Transverse colon (tissue), 3 donors: ENCODE results near the gene NENF.

Source experiments
- CTCF ChIP-seq, 5 experiments: fragments of 200-600 bp in 3 of 5; fragments of 450-650 bp in 2 of 5; sonication (generic) in 3 of 5; IDR thresholded peaks; 1 replicate in 2 of 5; 2 replicates in 3 of 5; pipeline ENCODE4 v1.5.1; 2016 to 2017; ENCODE audit warnings: antibody characterized with exemption in 5 of 5, inconsistent platforms in 3 of 5, mild to moderate bottlenecking in 2 of 5, moderate library complexity in 1 of 5
- POLR2A ChIP-seq: fragments of 450-650 bp; IDR thresholded peaks from one replicate; pipeline ENCODE4 v1.6.1; 2016; ENCODE audit warnings: antibody characterized with exemption, mild to moderate bottlenecking, moderate library complexity

DNA sequence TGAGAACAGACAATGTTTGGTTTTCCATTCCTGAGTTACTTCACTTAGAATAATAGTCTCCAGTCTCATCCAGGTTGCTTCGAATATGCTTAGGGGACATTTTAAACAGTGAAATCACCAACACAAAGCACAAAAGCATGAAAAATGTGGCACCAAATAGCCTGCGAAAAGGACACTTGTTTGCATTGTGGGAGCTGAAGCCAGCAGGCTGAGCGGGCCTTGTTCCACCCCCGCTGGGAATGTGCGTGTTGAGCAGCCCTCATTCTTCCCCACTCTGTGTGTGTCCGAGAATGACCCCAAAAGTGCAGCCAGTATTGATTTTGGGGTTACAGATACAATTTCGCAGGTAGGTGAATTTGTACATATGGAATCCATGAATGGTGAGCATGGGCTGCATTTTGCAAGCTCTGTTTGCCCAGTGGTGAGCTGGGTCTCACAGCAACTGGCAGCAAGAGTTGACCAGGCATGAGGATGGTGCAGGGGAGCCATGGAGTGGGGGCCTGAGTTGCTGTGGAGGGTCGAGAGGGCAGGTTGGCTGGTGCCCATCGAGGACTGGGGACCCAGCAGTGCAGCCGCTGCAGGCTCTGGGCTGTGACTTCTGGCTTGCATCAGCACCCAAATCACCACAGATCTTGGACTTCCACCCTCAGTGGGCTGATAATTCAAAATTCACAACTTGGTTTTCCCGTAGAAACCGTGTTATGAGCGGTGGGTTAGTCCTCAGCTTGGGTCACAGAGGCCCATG lies 29.4 kb downstream of the NENF start:
- no peak for TF ChIP-seq POLR2A
- TF ChIP-seq CTCF (IDR thresholded peaks at IDR 0.05), result no peak
